ENCODE measurements around the gene EPHA8.

EPHA8 gene

GRCh38 chr1:22562584-22563583 is at the start of gene EPHA8:
TSS of gene EPHA8 (plus strand) at chr1:22563489. CDS start at chr1:22563636, 147 bp downstream.
- DNase-seq = no peak

- no peak for DNase-seq
These were observed 46.2 kb upstream of the EPHA8 start for GRCh38 chr1:22516906-22517571.

- peak; percentile 85 for DNase-seq
These were observed 45.3 kb upstream of the EPHA8 start for GRCh38 chr1:22517956-22518355.

DNA sequence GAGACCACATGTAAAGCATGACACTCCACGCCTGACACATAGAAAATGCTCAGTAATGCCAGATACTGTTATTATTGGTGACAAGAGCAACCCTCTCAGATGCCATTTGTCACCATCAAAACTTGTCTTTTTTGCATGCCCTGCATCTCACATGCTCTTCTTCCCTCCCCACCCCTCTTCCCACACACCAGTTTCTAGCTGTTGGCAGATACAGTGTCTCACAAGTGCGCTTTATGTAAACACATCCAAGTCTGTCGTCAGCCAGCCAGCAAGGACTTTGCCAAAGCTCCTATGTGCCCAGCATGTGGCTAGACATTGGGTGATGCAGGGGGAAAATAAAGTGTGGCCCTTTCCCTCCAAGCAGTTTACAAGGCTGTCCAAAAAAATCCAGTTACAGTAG is 44.9 kb upstream of the EPHA8 start:
- peak; percentile 85 for DNase-seq

- no peak for DNase-seq
These were observed 42.4 kb upstream of the EPHA8 start for GRCh38 chr1:22520871-22521270.

- DNase-seq = no peak
These were observed 41.6 kb upstream of the EPHA8 start for GRCh38 chr1:22521692-22522091.

GRCh38 chr1:22522221-22522743 is 41.0 kb upstream of the EPHA8 start:
- DNase-seq = no peak

GRCh38 chr1:22524481-22524880 is 38.8 kb upstream of the EPHA8 start:
- no peak for DNase-seq

DNA sequence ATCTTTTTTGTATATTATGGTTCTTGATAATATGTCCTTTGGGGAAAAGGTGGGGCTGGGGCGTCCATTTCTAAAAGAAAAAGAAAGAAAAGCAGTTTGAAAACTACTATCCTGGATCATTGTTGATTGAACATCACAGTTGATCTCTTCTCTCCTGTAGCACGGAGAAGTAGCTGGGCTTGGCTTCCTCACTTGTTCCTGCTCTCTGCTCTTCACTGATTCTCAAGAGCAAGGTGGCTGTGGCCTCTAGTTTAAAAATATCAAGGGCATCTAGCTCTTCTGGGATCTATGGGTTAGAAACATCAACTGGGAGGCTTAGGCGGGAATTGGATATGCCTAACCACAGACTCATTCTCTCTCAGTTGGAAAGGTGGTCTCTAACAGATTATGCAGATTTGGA is 38.1 kb upstream of the EPHA8 start:
- DNase-seq = no peak

- no peak for DNase-seq
These were observed 37.6 kb upstream of the EPHA8 start for GRCh38 chr1:22525646-22526045.

GRCh38 chr1:22526098-22526497 is 37.2 kb upstream of the EPHA8 start:
- no peak for DNase-seq

DNA sequence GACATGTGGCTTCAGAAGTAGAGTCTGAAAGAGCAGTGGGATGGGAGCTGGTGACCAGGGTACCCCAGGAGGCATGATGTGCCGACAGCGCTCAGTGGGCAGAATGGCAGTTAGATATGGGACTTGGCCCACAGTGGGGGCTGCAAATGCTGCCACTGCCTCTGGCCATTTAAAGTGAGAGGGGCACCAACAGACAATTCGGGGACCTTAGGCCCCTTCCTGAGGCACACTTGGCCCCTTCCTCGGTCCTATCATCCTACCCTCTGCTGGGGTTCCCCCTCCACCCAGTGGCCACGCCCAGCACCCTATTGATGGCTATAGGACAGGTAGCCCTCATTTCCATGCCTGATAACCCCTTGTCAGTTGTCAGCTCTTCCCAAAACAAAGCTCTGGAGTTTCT is 36.6 kb upstream of the EPHA8 start:
- no peak for DNase-seq

DNA sequence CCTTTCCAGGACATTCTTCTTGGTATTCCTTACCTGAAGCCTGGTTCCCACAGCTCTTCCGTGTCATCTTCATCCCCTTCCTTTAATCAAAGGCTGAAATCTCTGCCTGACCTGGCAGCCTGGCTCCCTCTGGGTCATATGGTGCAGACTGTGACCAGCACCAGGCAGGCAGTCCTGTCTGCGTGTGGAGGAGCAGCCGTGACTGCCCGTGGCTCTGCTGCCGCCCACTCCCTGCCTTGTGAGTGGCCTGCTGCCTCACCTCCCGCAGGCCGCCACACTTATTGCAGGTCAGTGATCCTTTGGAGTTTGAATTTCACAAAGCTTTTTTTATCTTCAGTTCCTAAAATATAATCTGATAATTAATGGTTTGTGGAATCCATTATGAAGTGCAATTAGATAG is 36.2 kb upstream of the EPHA8 start:
- no peak for DNase-seq

DNA sequence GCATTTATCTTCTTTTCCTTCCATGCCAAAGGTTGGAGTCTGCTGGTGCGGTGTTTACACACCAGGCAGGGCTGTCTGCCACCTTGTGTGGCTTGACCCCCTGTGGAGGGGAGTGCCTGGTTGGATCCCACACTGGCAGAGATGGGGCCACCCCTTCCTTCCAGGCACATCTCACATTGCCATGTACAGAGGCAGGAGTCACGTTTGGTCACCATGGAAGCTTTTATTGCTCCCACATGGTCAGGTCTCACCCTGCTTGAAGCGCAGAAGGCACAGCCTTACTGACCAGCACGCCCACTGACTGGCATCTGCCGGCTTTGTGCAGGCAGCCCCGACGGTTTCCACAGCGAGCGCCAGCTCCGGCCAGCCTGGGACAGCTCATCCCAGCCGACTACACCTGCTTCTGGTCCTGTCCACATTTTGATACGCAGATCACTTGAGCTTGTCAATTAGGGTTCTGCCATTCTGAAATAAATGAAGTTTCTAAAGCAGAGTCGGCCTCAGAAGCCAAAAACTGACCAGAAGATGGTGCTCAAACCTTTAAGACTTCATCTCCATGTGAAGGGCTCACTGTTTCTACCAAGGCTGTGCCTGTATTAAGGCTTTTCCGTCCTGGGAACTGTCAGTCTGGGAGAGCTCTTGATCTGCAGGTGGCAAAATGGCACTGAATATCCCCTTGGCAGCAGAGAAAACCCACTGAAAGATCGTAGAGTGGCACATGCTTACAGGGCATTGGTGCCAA is 35.6 kb upstream of the EPHA8 start:
- no peak for DNase-seq

DNA sequence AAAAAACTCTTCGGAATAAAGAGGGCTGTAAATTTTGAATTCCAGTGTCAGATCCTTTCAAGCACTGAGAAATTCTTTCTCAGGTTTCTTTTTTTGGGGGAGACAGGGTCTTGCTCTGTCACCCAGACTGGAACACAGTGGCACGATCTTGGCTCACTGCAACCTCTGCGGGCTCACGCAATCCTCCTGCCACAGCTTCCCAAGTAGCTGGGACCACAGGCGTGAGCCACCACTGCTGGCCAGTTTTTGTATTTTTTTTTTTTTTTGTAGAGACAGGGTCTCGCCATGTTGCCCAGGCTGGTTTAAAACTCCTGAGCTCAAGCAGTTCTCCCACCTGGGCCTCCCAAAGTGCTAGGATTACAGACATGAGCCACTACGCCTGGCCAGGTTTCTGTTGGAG is 34.8 kb upstream of the EPHA8 start:
- no peak for DNase-seq

- DNase-seq = no peak
These were observed 33.2 kb upstream of the EPHA8 start for GRCh38 chr1:22529901-22530621.

DNA sequence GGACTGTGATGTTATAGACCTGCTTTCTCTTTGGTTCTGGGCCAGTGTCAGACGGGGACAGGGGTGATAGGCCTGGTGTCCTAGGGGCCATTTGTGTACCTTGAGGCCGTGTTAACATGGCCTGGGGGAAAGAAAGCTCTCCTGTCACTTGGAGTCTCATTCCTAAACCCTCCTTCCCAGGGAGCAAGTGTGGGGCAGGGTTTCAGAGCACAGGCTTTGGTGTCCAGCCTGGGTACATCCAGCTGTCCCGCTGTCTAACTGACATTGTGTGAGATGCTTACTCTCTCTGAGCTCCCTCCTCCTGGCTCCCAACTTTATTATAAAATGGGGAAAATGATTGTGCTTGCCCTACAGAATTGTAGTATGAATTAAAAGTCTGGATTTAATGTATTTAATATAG is 32.6 kb upstream of the EPHA8 start:
- no peak for DNase-seq

GRCh38 chr1:22531251-22531650 is 32.0 kb upstream of the EPHA8 start:
- DNase-seq = no peak

DNA sequence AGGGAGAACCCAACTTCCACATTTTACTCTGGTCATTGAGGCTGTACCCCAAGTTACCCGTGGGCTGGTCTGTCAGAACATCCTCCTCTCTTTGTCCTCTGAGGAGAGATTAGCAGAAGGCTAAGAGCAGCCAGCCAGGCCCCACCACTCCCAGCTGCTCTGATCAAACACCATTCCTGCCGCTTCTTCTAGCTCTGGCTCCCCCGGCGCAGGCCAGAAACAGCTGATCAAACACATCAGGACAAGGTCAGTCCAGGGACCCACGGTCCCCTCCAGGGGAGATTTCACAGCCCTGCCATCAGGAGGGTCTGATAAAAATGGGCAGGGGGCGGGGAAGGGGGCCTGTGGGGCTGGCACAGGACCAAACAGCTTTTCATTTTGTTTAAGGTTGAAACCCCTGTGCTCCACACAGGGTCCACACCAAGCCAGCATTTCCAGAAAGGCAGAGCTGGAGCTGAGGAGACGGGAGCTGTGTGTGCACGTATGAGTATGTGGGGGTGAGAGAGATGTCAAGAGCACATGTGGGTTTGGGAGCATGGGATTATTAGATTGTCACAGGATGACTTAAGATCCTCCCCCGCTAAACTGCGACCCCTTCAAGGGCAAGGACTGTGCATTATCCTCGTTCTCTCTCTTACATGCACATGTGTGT is 29.9 kb upstream of the EPHA8 start:
- DNase-seq = no peak

- DNase-seq = no peak
These were observed 28.3 kb upstream of the EPHA8 start for GRCh38 chr1:22534951-22535350.

DNA sequence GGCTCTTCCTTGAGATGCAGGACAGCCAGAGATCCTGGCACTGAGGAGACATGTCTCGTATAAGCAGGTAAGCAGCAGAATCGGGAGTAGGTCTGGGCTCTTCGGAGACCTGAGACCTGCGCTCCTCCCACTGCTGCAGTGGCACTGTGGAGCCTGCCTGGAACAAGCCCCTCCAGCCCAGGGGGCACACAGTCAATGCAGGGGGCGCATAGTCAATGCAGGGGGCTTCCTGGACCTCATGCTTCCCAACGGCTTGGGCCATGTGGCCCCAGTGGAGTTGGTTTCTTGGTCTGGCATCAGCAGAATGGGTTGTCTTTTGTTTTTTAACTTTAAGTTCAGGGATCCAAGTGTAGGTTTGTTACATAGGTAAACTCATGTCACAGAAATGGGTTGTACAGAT is 27.9 kb upstream of the EPHA8 start:
- no peak for DNase-seq

DNA sequence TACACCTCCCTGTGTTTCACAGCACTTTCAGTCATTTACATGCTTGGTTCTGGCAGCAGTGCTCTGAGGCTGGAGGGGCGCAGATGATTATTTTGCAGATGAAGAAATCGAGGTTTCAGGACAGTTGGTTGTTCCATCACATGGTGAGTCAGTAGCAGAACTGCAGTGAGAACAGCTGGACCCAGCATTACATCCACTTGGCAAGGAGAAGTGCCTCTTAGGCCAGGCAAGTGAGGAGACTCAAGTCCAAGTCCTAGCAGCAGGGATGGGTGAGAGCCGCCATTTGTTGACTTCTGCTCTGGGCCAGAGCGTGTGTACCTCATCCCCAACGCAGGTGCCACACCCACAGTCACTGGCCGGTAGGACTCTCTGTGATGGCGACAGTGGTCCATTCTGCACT is 26.8 kb upstream of the EPHA8 start:
- no peak for DNase-seq

Data from DMS79 treated with DMSO at 0.1 percent for 48 hours (cell line).